H1 (cell line): Measurements from ENCODE around the gene EML1. TPM values are rescaled to one million over a fixed set of nuclear protein-coding genes. Genes with fewer than 3 reads are reported as not detected.

Experiments
- ASH2L ChIP-seq: fragments of 200-600, 300-600 bp; sonication (generic); IDR thresholded peaks from one replicate; pipeline ENCODE4 v1.7.1; 2017; ENCODE audit warnings: low read length
- BCL11A ChIP-seq, 2 experiments: IDR thresholded peaks; one replicate each; pipeline ENCODE4 v1.6.1; 2011; ENCODE audit warnings: low read depth in 2 of 2, low read length in 2 of 2, mild to moderate bottlenecking in 2 of 2
- CHD7 ChIP-seq: fragments of 300-600 bp; sonication (generic); IDR thresholded peaks from 2 replicates; pipeline ENCODE4 v1.7.1; 2012; ENCODE audit warnings: low read length, moderate library complexity, mild to moderate bottlenecking, inconsistent platforms; ENCODE audit not compliant: insufficient replicate concordance
- CTBP2 ChIP-seq: IDR thresholded peaks from 2 replicates; pipeline ENCODE4 v1.7.0; 2011; ENCODE audit warnings: borderline replicate concordance, mild to moderate bottlenecking, moderate library complexity, mixed read lengths, low read length; ENCODE audit not compliant: insufficient read depth, insufficient read length
- EP300 ChIP-seq, 2 experiments: IDR thresholded peaks; 1 replicate in 1 of 2; 2 replicates in 1 of 2; pipeline ENCODE4 v1.6.1; 2011 to 2012; ENCODE audit warnings: low read depth in 2 of 2, low read length in 2 of 2, mild to moderate bottlenecking in 2 of 2, borderline replicate concordance in 1 of 2, inconsistent platforms in 1 of 2, moderate library complexity in 1 of 2
- HDAC6 ChIP-seq: IDR thresholded peaks from one replicate; pipeline ENCODE4 v1.7.1; 2012; ENCODE audit warnings: low read depth, mild to moderate bottlenecking, inconsistent platforms, low read length, moderate library complexity
- PHF8 ChIP-seq: fragments of 200-600 bp; sonication (generic); conservative IDR thresholded peaks from 2 replicates; pipeline ENCODE4 v1.7.1; 2012; ENCODE audit warnings: low read depth, mild to moderate bottlenecking, inconsistent platforms, low read length, moderate library complexity
- RBBP5 ChIP-seq: IDR thresholded peaks from 2 replicates; pipeline ENCODE4 v1.7.1; 2012; ENCODE audit warnings: low read depth, mild to moderate bottlenecking, inconsistent platforms, low read length, moderate library complexity, borderline replicate concordance
- SP1 ChIP-seq: IDR thresholded peaks from 2 replicates; pipeline ENCODE4 v1.6.1; 2011; ENCODE audit warnings: low read depth, low read length
- SP4 ChIP-seq: IDR thresholded peaks from 2 replicates; pipeline ENCODE4 v1.6.1; 2012; ENCODE audit warnings: low read length, inconsistent platforms
- TEAD4 ChIP-seq: IDR thresholded peaks from 2 replicates; pipeline ENCODE4 v1.6.1; 2012; ENCODE audit warnings: low read depth, low read length, inconsistent platforms, mixed read lengths
- YY1 ChIP-seq: IDR thresholded peaks from 2 replicates; pipeline ENCODE4 v1.6.1; 2011; ENCODE audit warnings: low read depth, mild to moderate bottlenecking, low read length
- polyA plus RNA-seq, 7 experiments: library from polyadenylated mRNA; depleted of rRNA in 3 of 7; stranded (reverse) in 5 of 7; unstranded in 2 of 7; fragments of >200 nt in 5 of 7; fragments of 200-250 nt in 2 of 7; gene quantifications; 1 replicate in 5 of 7; 2 replicates in 1 of 7; 4 replicates in 1 of 7; pipeline versions ENCODE4 v1.2.1 to v1.2.3, GENCODE V29; 2011 to 2013; ENCODE audit warnings: missing spikeins in 2 of 7, mixed read lengths in 2 of 7
- total RNA-seq: library from RNA; stranded (reverse); fragmentation: NEBNext Ultra II Directional; extraction: Animal tissue kit (Norgen Biotek cat#: 25700); gene quantifications from 2 replicates; pipeline ENCODE4 v1.2.1, GENCODE V29; 2021

EML1 gene
- total and polyA plus RNA-seq, 2 of the 8 experiments (the other 6 are each of a cell fraction or from before 2014, with no cell fraction given), result 11.1 to 24.7 TPM

- TF ChIP-seq CHD7 (peak; percentile 71), SP4 (no peak), HDAC6 (no peak), SP1 (0 out of 2 replicates have a peak, but pooled peaks have one; percentile 37), EP300 (IDR thresholded peaks at IDR 0.05; ENCODE audit: borderline replicate concordance in 1 of 2, low read depth in 2 of 2, low read length in 2 of 2) (peak in 1 of 2 experiments; percentile 59; a peak in 1 of 3 replicates), PHF8 (no peak), TEAD4 (peak; percentile 55; the same call in 1 of the 2 replicates), BCL11A (IDR thresholded peaks at IDR 0.05; ENCODE audit: low read depth in 2 of 2, low read length in 2 of 2) (no peak), YY1 (no peak), RBBP5 (no peak), CTBP2 (no peak), ASH2L (peak; percentile 46)
Measured at GRCh38 chr14:99838639-99839134, 45.5 kb downstream of the EML1 start (continued).
